ENCODE data around the gene MZT1. TPM values are rescaled to one million over a fixed set of nuclear protein-coding genes. Genes with fewer than 3 reads are reported as not detected.

Gene MZT1
- total RNA-seq, 4 donors from 2014 or later = 1.4 to 2.1 (median 1.7) TPM

DNA sequence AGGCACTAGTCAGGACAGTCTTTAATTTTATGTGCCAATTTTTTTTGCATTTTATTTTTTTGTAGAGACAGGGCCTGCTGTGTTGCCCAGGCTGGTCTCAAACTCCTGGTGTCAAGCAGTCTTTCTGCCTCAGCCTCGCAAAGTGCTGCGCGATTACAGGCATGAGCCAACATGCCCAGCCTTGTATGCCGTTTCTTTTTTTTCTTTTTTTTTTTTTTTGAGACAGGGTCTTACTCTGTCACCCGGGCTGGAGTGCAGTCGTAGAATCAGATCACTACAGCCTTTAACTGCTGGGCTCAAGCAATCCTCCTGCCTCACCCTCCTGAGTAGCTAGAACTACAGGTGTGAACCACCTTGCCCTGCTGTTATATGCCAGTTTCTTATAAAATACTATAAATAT is 26.7 kb upstream of the MZT1 start:
- no peak for DNase-seq
- Histone ChIP-seq H3K9me3 (no peaks in the 10 kb centered on the region), H3K36me3 (peaks cover 0 to 67% (median 0%) of the 10 kb centered on the region in 3 donors), H3K27me3 (no peaks in the 10 kb centered on the region), H3K27ac (no peak overlapping the region), H3K4me1 (no peaks in the 10 kb centered on the region), H3K4me3 (no peak overlapping the region)
- TF ChIP-seq, protein P1, sequence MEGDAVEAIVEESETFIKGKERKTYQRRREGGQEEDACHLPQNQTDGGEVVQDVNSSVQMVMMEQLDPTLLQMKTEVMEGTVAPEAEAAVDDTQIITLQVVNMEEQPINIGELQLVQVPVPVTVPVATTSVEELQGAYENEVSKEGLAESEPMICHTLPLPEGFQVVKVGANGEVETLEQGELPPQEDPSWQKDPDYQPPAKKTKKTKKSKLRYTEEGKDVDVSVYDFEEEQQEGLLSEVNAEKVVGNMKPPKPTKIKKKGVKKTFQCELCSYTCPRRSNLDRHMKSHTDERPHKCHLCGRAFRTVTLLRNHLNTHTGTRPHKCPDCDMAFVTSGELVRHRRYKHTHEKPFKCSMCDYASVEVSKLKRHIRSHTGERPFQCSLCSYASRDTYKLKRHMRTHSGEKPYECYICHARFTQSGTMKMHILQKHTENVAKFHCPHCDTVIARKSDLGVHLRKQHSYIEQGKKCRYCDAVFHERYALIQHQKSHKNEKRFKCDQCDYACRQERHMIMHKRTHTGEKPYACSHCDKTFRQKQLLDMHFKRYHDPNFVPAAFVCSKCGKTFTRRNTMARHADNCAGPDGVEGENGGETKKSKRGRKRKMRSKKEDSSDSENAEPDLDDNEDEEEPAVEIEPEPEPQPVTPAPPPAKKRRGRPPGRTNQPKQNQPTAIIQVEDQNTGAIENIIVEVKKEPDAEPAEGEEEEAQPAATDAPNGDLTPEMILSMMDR (IDR thresholded peaks at IDR 0.05) = no peak
- no peak for TF ChIP-seq POLR2A (IDR thresholded peaks at IDR 0.05)

DNA sequence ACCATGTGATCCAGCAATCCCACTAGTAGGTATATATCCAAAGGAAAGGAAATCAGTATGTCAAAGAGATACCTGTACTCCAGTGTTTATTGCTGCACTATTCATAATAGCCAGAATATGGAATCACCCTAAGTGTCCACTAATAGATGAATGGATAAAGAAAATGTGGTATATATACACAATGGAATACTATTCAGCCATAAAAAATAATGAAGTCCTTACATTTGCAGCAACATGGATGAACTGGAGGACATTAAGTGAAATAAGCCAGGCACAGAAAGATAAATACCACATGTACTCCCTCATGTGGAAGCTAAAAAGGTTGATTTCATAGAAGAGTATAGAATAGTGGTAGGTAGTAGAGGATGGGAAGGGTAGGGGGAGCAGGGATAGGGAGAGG is 23.8 kb upstream of the MZT1 start:
- no peak for DNase-seq
- no peaks in the 10 kb centered on the region for H3K27me3 ChIP-seq
- no peak overlapping the region for H3K4me3 ChIP-seq
- no peak for TF ChIP-seq POLR2A (IDR thresholded peaks at IDR 0.05)
- H3K36me3 ChIP-seq = peaks cover 0 to 58% (median 0%) of the 10 kb centered on the region in 3 donors
- H3K9me3 ChIP-seq = no peaks in the 10 kb centered on the region
- H3K4me1 ChIP-seq = no peaks in the 10 kb centered on the region
- no peak overlapping the region for H3K27ac ChIP-seq

DNA sequence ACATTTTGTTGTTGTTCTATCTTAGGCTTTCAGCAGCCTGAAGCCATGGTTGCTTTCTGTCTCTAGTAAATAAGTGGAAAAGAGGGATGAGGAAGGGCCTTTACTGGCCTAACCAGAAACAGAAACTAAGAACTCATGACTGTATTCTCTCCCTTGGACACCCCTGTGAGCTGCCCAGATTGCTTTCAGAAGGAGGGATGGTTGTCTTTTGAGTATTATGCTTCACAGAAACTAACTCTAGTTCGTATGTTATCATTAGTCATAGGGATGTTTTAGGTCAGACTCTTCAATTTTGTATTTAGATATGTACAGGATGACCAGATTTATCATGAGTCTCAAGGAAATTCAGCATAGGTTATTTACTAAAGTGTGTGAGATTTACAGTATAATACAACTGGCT is 17.8 kb upstream of the MZT1 start:
- no peaks in the 10 kb centered on the region for H3K27me3 ChIP-seq
- no peak overlapping the region for H3K27ac ChIP-seq
- no peaks in the 10 kb centered on the region for H3K4me1 ChIP-seq
- peaks cover 0 to 41% (median 0%) of the 10 kb centered on the region in 3 donors for H3K36me3 ChIP-seq
- no peak for DNase-seq
- H3K4me3 ChIP-seq = no peak overlapping the region
- no peaks in the 10 kb centered on the region for H3K9me3 ChIP-seq
- no peak for TF ChIP-seq POLR2A (IDR thresholded peaks at IDR 0.05)
- TF ChIP-seq, protein P1 (IDR thresholded peaks at IDR 0.05) = no peak

DNA sequence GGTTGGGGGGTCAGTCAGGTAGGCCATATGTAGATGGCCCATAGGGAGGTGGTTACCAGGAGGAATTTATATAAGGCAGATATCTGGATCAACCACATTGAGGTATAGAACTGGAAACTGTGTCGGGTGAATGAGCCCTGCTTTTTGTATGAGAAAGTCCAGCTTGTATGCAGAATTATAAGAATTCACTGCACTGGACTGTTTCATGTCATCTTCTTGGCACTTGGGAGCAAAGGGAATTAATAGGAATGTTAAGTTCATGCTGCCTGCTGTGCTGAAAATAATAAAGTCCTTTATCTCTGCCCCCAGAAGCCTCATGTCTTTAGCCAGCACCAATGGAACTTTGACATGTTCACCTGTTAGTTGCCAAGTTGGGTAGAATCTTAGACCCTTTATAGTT is 12.6 kb upstream of the MZT1 start:
- Histone ChIP-seq H3K4me3 (no peak overlapping the region), H3K36me3 (peaks cover 0 to 22% (median 0%) of the 10 kb centered on the region in 3 donors), H3K9me3 (no peaks in the 10 kb centered on the region), H3K4me1 (no peaks in the 10 kb centered on the region), H3K27ac (no peak overlapping the region), H3K27me3 (no peaks in the 10 kb centered on the region)
- no peak for DNase-seq
- TF ChIP-seq, protein P1 (IDR thresholded peaks at IDR 0.05) = no peak
- no peak for TF ChIP-seq POLR2A (IDR thresholded peaks at IDR 0.05)

DNA sequence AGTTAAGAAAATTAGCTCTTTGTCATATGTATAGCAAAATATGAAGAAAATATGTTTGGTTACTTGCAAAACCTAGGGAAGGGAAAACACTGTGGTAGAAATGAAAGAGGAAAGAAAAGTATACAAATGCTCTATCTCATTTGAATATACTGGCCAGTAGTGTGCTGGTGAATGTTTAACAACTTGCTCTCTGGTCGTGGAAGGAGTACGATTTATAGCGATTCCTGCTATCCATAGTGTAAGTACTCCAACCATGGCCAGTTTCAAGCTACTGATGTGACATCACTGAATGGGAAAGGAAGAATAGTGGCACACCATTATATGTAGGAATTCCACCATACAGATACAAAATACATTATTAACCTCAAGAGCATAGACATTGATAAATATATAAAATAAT is 9.6 kb upstream of the MZT1 start:
- no peak for TF ChIP-seq POLR2A (IDR thresholded peaks at IDR 0.05)
- TF ChIP-seq, protein P1 (IDR thresholded peaks at IDR 0.05) = no peak
- H3K27me3 ChIP-seq = no peaks in the 10 kb centered on the region
- H3K36me3 ChIP-seq = peaks cover 0 to 15% (median 0%) of the 10 kb centered on the region in 3 donors
- no peak overlapping the region for H3K4me3 ChIP-seq
- no peaks in the 10 kb centered on the region for H3K9me3 ChIP-seq
- H3K27ac ChIP-seq = no peak overlapping the region
- DNase-seq = no peak
- H3K4me1 ChIP-seq = no peaks in the 10 kb centered on the region

DNA sequence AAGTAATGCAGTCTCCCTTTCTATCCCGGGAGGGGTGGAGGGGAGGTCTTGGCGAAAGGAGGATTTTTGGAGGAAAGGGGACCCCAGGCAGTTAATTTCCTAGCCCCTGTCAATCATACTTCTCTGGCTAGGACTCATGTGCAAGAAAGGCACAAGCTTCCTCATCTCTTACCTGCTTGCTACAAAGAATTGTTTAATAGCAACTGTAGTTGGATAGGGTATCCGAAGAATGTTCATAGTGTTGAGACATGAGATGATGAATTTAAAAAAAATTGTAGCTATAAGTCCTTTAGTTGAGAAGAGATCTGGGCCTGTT is 819 bp upstream of the MZT1 start:
- Histone ChIP-seq H3K4me3 (peak overlapping the region; percentile 64 to 92 (median 88)), H3K4me1 (peaks cover 0 to 22% (median 8%) of the 10 kb centered on the region in 4 donors), H3K36me3 (peaks cover 0 to 4% (median 0%) of the 10 kb centered on the region in 3 donors), H3K27ac (peak overlapping the region; percentile 44 to 81 (median 60)), H3K9me3 (no peaks in the 10 kb centered on the region), H3K27me3 (no peaks in the 10 kb centered on the region)
- TF ChIP-seq, protein P1 (IDR thresholded peaks at IDR 0.05) = no peak
- no peak for DNase-seq
